HG03439 (cell line): ENCODE results near the gene CDH22.

ENCODE experiments used
- ATAC-seq: cut with Tn5 transposase; IDR thresholded peaks from one replicate; pipeline ENCODE4 v1.9.1; 2021; ENCODE audit warnings: mild to moderate bottlenecking, moderate library complexity; ENCODE audit not compliant: unreplicated experiment

CDH22 gene

GRCh38 chr20:46324960-46325703 lies 16.8 kb upstream of the CDH22 start:
- ATAC-seq, result no peak

GRCh38 chr20:46324379-46324778 lies 16.1 kb upstream of the CDH22 start:
- ATAC-seq, result no peak

- no peak for ATAC-seq
These were observed 15.3 kb upstream of the CDH22 start for GRCh38 chr20:46323557-46323956.

- ATAC-seq, result no peak
These were observed 14.3 kb upstream of the CDH22 start for GRCh38 chr20:46322641-46323040.

GRCh38 chr20:46317685-46318177 lies 9.4 kb upstream of the CDH22 start:
- no peak for ATAC-seq

GRCh38 chr20:46316984-46317684 lies 8.8 kb upstream of the CDH22 start:
- no peak for ATAC-seq

GRCh38 chr20:46315311-46315710 lies 7.0 kb upstream of the CDH22 start:
- no peak for ATAC-seq

GRCh38 chr20:46312945-46313861 lies 4.9 kb upstream of the CDH22 start:
- no peak for ATAC-seq

- ATAC-seq, result no peak
These were observed 4.0 kb upstream of the CDH22 start for GRCh38 chr20:46312075-46312944.

- no peak for ATAC-seq
These were observed 3.4 kb upstream of the CDH22 start for GRCh38 chr20:46311719-46312074.

- no peak for ATAC-seq
These were observed 2.8 kb upstream of the CDH22 start for GRCh38 chr20:46311039-46311650.

GRCh38 chr20:46309945-46310344 lies 1.6 kb upstream of the CDH22 start:
- no peak for ATAC-seq

- no peak for ATAC-seq
These were observed 370 bp downstream of the CDH22 start for GRCh38 chr20:46307999-46308257.

GRCh38 chr20:46307139-46307998 lies 929 bp downstream of the CDH22 start:
- ATAC-seq, result no peak

GRCh38 chr20:46306743-46307138 lies 1.6 kb downstream of the CDH22 start:
- no peak for ATAC-seq

- no peak for ATAC-seq
These were observed 2.3 kb downstream of the CDH22 start for GRCh38 chr20:46305973-46306360.

GRCh38 chr20:46305331-46305972 lies 2.8 kb downstream of the CDH22 start:
- ATAC-seq, result no peak

GRCh38 chr20:46304852-46305251 lies 3.4 kb downstream of the CDH22 start:
- no peak for ATAC-seq

GRCh38 chr20:46304361-46304760 lies 3.9 kb downstream of the CDH22 start:
- no peak for ATAC-seq
